ENCODE data around the gene RAB11FIP4.

Gene RAB11FIP4

GRCh38 chr17:31481783-31482081 is 90.3 kb downstream of the RAB11FIP4 start:
- no peak for FAIRE-seq
- DNase-seq (ENCODE audit: insufficient read length, low spot score), result no peak
- TF ChIP-seq CTCF (IDR thresholded peaks at IDR 0.05; ENCODE audit: insufficient read depth, missing control alignments), result no peak

- TF ChIP-seq CTCF (IDR thresholded peaks at IDR 0.05; ENCODE audit: insufficient read depth, missing control alignments), result no peak
- DNase-seq (ENCODE audit: insufficient read length, low spot score), result no peak
These were observed 93.3 kb downstream of the RAB11FIP4 start for GRCh38 chr17:31484821-31485220.

GRCh38 chr17:31486351-31487062 is 95.0 kb downstream of the RAB11FIP4 start:
- TF ChIP-seq CTCF (IDR thresholded peaks at IDR 0.05; ENCODE audit: insufficient read depth, missing control alignments), result no peak
- no peak for FAIRE-seq
- DNase-seq (ENCODE audit: insufficient read length, low spot score), result no peak

More at GRCh38 chr17:31484821-31485220, 93.3 kb downstream of the RAB11FIP4 start:
- FAIRE-seq, result no peak

- DNase-seq (ENCODE audit: insufficient read length, low spot score) (no peak), FAIRE-seq (no peak)
- TF ChIP-seq CTCF (IDR thresholded peaks at IDR 0.05; ENCODE audit: insufficient read depth, missing control alignments), result no peak
These were observed 95.7 kb downstream of the RAB11FIP4 start for GRCh38 chr17:31487063-31487647.

- DNase-seq (ENCODE audit: insufficient read length, low spot score) (peak; percentile 97), FAIRE-seq (no peak)
- peak; percentile 2 for TF ChIP-seq CTCF (IDR thresholded peaks at IDR 0.05; ENCODE audit: insufficient read depth, missing control alignments)
These were observed 96.3 kb downstream of the RAB11FIP4 start for GRCh38 chr17:31487648-31488263.

GRCh38 chr17:31488264-31488981 is 96.9 kb downstream of the RAB11FIP4 start:
- TF ChIP-seq CTCF (IDR thresholded peaks at IDR 0.05; ENCODE audit: insufficient read depth, missing control alignments), result no peak
- no peak for DNase-seq (ENCODE audit: insufficient read length, low spot score)
- no peak for FAIRE-seq
